Tibial artery (tissue), 4 donors: ENCODE measurements around the gene CLPSL1.

Source experiments
- DNase-seq, 2 donors: peaks; one replicate each; pipeline ENCODE4 v3.0.0-alpha.2; 2019
- H3K27ac ChIP-seq, 2 donors: fragments of 200-600 bp; sonication (generic) in 1 of 2; 1 replicate in 1 of 2; 2 replicates in 1 of 2; pipeline ENCODE4 v1.5.1; 2018 to 2019; ENCODE audit warnings: mild to moderate bottlenecking in 1 of 2
- H3K27me3 ChIP-seq, 2 donors: fragments of 200-600 bp; sonication (generic) in 1 of 2; one replicate each; pipeline versions ENCODE4 v1.5.1 to v1.6.0; 2016 to 2019
- H3K36me3 ChIP-seq, 3 donors: fragments of 200-600 bp; sonication (generic) in 2 of 3; one replicate each; pipeline ENCODE4 v1.5.1; 2016 to 2019; ENCODE audit warnings: mild to moderate bottlenecking in 2 of 3
- H3K4me1 ChIP-seq, 4 donors: fragments of 200-600 bp; sonication (generic) in 2 of 4; 1 replicate in 3 of 4; 2 replicates in 1 of 4; pipeline ENCODE4 v1.5.1; 2016 to 2019
- H3K4me3 ChIP-seq, 2 donors: fragments of 200-600 bp; sonication (generic) in 1 of 2; 1 replicate in 1 of 2; 2 replicates in 1 of 2; pipeline ENCODE4 v1.5.1; 2018 to 2019; ENCODE audit warnings: mild to moderate bottlenecking in 2 of 2
- H3K9me3 ChIP-seq, 3 donors: fragments of 200-600 bp; sonication (generic) in 1 of 3; one replicate each; pipeline ENCODE4 v1.5.1; 2016 to 2019
- CTCF ChIP-seq, 2 experiments: fragments of 200-600 bp in 1 of 2; fragments of 450-650 bp in 1 of 2; IDR thresholded peaks; one replicate each; pipeline ENCODE4 v1.5.1; 2017 to 2019; ENCODE audit warnings: antibody characterized with exemption in 2 of 2, mild to moderate bottlenecking in 1 of 2, moderate library complexity in 1 of 2
- intact Hi-C: fragments of 100-400 bp; cut with DNase I; formaldehyde crosslinking; loops from one replicate; pipeline ENCODE4 v1.15.0; 2023; ENCODE audit warnings: low total_unique reads

The CLPSL1 gene

GRCh38 chr6:35754452-35755277, 26.2 kb upstream of the CLPSL1 start:
- DNase-seq = no peak

GRCh38 chr6:35755278-35755924, 25.4 kb upstream of the CLPSL1 start:
- Histone ChIP-seq H3K36me3 (no peaks in the 10 kb centered on the region), H3K27ac (no peak overlapping the region), H3K4me3 (no peak overlapping the region), H3K27me3 (peaks cover 0 to 19% of the 10 kb centered on the region in 2 donors), H3K4me1 (no peaks in the 10 kb centered on the region), H3K9me3 (no peaks in the 10 kb centered on the region)
- TF ChIP-seq CTCF (IDR thresholded peaks at IDR 0.05) = no peak
- no peak for DNase-seq
- intact Hi-C loops = no loop called here

More at GRCh38 chr6:35754452-35755277, 26.2 kb upstream of the CLPSL1 start:
- Histone ChIP-seq H3K4me3 (no peak overlapping the region), H3K9me3 (no peaks in the 10 kb centered on the region), H3K36me3 (no peaks in the 10 kb centered on the region), H3K27ac (no peak overlapping the region), H3K27me3 (peaks cover 0 to 11% of the 10 kb centered on the region in 2 donors), H3K4me1 (no peaks in the 10 kb centered on the region)
- intact Hi-C loops = no loop called here
- TF ChIP-seq CTCF (IDR thresholded peaks at IDR 0.05) = no peak

GRCh38 chr6:35757456-35758123, 23.2 kb upstream of the CLPSL1 start:
- H3K9me3 ChIP-seq = no peaks in the 10 kb centered on the region
- intact Hi-C loops = no loop called here

GRCh38 chr6:35759426-35759825, 21.4 kb upstream of the CLPSL1 start:
- Histone ChIP-seq H3K27ac (no peak overlapping the region), H3K27me3 (peaks cover 0 to 48% of the 10 kb centered on the region in 2 donors), H3K4me3 (no peak overlapping the region), H3K4me1 (no peaks in the 10 kb centered on the region), H3K9me3 (no peaks in the 10 kb centered on the region), H3K36me3 (no peaks in the 10 kb centered on the region)
- intact Hi-C loops = no loop called here
- no peak for TF ChIP-seq CTCF (IDR thresholded peaks at IDR 0.05)
- no peak for DNase-seq

More at GRCh38 chr6:35757456-35758123, 23.2 kb upstream of the CLPSL1 start:
- DNase-seq = no peak
- Histone ChIP-seq H3K27ac (no peak overlapping the region), H3K4me3 (no peak overlapping the region), H3K4me1 (no peaks in the 10 kb centered on the region), H3K36me3 (no peaks in the 10 kb centered on the region), H3K27me3 (peaks cover 0 to 36% of the 10 kb centered on the region in 2 donors)
- TF ChIP-seq CTCF (IDR thresholded peaks at IDR 0.05) = no peak

GRCh38 chr6:35765739-35766138, 15.1 kb upstream of the CLPSL1 start:
- Histone ChIP-seq H3K27me3 (peaks cover 0 to 42% of the 10 kb centered on the region in 2 donors), H3K4me1 (no peaks in the 10 kb centered on the region), H3K36me3 (no peaks in the 10 kb centered on the region), H3K27ac (no peak overlapping the region), H3K9me3 (no peaks in the 10 kb centered on the region), H3K4me3 (no peak overlapping the region)
- no peak for TF ChIP-seq CTCF (IDR thresholded peaks at IDR 0.05)
- DNase-seq = no peak
- intact Hi-C loops = no loop called here
